HG03457 (cell line): Measurements from ENCODE around the gene PPP2R3B.
"Not testable (repeated sequence)": the region's sequence is repeated elsewhere in the genome, so short reads cannot be mapped to it uniquely, and the experiment has no call there.

Experiments used
- ATAC-seq: cut with Tn5 transposase; IDR thresholded peaks from one replicate; pipeline ENCODE4 v1.9.1; 2021; ENCODE audit warnings: moderate number of reproducible peaks; ENCODE audit not compliant: unreplicated experiment

PPP2R3B gene

DNA sequence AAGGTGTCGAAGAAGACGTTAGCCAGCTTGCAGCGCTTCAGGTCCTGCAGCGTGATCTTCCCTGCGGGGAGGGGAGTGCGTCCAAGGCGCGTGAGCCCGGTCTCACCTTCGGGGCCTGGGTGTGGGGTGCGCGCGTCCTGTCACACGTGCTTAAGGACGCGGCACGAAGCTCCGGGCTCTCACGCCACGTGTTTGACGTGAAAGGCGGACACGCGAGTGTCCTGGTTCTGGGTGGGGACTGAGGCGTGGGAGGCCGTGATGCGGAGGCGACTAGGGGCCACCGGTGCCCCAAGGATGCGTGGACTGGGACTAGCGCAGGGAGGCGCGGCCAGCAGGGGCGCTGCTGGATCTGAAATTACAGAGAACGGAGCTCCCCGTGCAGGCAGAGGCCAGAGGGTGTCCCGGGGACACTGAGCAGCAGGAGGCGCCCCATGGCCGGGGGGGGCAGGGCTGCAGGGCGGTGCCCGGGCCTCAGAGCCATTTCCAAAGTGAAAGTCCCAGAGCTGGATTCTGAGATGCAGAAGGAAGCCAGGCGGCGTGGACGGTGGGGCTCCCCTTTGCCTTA, 47.8 kb downstream of the PPP2R3B start:
- ATAC-seq, result no peak

- no peak for ATAC-seq
These were observed 48.3 kb downstream of the PPP2R3B start for GRCh38 chrX:338281-338835.

GRCh38 chrX:337331-337831, 49.3 kb downstream of the PPP2R3B start:
- ATAC-seq, result no peak

GRCh38 chrX:336227-336626, 50.5 kb downstream of the PPP2R3B start:
- ATAC-seq, result no peak

DNA sequence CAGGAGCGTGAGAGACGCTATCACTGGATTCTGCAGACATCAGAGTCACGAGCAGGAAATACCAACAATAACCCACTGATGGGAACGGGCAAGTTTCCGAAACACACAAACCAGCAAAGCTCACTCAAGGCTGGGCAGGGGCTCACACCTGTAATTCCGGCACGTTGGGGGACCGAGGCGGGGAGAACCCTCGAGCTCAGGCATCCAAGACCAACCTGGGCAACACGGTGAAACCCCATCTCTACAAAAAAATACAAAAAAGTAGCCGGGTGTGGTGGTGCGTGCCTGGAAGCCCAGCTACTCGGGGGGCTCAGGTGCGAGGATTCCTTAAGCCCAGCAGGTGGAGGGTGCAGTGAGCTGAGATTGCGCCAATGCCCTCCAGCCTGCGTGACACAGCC, 51.0 kb downstream of the PPP2R3B start:
- ATAC-seq, result no peak

DNA sequence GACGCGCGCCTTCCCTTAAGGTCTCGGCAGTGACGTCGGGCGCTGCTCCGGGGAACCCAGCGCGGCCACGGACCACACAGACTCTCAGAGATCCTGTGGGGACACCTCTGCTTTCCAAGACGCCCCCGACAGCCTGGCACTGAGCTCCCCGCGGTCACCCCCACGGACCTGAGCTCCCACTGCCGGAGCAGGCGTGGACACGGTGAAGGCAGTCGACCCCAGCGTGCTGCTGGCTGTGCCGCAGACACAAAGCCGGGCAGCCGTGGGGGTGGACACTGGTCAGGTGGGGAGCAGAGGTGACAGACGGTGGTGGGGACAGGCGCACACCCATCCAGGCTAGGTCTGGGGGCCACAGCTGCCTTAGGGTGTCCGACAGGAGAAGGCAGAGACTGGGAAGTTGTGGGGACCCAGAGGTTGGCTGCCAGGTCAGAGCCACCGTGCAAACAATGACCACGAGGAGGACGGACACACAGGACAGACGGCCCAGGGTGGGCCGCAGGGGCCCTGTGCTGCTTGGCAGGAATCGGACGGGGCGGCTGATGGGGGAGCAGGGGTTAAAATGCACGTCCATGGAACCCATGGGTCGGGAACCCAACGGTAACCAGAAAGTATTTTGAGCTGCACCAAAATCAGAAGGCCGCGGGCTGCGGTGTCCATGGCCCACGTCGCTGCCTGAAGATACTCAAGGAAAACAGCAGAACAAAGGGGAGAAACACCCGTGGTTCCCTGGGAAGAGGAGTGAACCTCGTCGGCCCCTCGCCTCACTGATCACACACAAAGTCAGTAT, 51.5 kb downstream of the PPP2R3B start:
- ATAC-seq, result no peak

GRCh38 chrX:334331-334891, 52.3 kb downstream of the PPP2R3B start:
- no peak for ATAC-seq

DNA sequence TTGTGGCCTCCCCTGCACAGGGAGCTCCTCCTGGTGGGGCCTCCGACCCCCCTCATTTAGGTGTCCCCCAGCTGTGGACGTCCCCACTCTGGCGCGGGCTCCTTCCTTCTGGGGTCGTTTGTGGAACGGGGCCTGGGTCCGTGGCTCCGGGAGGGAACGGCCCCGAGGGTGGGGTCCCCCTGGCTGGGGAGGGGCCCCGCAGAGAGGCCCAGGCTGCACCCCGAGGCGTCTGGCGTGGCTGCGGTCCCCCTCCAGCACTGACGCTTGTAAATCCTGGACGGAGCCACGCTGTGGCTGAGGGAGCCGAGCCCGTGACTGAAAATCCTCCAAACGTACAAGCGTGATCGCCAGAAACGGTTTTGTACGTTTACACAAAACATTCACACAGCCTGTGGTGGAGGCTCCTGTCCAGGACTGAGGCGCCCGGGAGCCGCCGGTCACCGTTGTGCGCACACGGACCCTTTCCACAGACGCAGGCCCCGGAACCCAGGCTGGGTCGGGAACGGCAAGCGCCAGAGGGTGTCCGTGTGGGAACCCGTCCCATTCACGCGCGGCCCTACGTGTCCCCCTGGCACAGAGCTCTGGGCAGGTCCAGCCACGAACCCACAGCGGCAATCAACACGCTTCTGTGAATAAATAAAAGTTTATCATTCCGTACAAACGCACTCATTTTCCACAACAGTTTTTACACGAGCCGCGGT, 52.9 kb downstream of the PPP2R3B start:
- ATAC-seq, result no peak

GRCh38 chrX:332916-333610, 53.6 kb downstream of the PPP2R3B start:
- ATAC-seq, result no peak

GRCh38 chrX:332496-332860, 54.2 kb downstream of the PPP2R3B start:
- ATAC-seq, result no peak

GRCh38 chrX:331825-332495, 54.7 kb downstream of the PPP2R3B start:
- no peak for ATAC-seq

DNA sequence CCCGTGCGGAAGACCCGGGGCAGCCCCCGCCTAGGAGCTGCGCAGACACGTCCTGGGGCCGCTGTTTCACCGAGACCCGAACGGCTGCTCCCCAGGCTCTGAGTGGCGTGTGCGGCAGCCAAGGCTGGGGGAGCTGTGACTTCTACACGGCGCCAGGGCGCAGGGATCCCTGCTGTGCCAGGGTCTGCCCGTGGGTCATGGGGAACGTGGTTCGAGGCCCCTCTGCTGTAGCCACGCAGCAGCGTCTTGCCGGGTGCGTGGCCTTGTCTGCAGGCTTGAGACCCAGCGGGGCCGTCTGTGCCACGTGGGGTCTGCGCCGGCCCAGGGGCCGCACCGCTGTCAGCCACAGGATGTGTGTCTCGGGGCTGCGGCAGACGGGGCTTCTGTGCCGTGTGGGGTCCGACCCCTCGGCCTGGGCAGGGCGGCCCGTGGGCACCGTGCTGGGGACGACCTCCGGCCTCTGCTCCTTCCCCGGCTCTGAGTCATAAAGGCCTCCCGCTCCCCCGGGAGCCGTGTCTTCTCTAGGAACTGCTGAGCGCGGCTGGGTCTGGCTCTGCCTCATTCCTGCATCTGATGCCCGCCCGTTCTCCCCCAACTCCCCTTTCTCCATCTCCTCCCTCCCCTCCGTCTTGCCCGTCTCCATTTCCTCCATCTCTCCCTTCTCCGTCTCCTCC, 55.4 kb downstream of the PPP2R3B start:
- no peak for ATAC-seq

DNA sequence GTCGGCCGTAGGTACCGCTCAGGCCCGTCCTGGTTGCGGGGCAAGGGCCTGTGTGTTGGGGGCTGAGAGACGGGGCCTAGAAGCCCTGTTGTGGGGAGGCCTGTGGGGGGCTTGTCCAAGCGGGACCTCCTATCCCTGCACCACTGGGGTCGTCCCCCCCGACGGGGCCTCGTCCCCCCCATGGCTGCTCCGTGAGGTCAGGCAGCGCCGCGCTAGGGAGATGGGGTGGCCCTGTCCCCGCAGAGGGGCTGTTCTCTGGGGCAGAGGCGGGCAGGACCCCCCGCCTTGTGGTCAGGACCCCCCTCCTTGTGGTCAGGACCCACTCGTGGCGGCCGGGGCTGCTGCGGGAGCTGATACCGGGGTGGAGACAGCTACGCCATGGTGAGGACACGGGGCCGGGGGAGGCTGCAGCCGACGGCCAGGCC, 56.0 kb downstream of the PPP2R3B start:
- ATAC-seq, result no peak

DNA sequence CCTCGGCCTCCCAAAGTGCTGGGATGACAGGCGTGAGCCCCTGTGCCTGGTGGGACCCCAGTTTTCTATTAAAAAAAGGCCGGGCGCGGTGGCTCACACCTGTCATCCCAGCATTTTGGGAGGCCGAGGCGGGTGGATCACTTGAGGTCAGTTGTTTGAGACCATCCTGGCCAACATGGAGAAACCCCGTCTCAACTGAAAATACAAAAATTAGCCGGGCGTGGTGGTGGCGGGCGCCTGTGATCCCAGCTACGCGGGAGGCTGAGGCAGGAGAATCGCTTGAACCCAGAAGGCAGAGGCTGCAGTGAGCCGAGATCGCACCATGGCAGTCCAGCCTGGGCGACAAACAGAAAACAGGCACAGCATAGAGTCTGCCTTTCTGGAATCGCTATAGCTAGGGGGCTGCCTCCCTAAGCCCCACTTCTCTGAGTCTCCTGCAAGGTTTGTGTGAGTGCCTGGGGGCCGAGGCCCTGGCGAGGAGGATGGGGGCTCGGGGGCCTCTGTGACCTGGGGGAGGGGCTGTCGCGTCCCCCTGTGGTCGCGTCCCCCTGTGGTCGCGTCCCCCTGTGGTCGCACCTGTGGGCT, 56.5 kb downstream of the PPP2R3B start:
- ATAC-seq, result not testable (repeated sequence)

- no peak for ATAC-seq
These were observed 57.3 kb downstream of the PPP2R3B start for GRCh38 chrX:329291-329910.

GRCh38 chrX:327660-328126, 59.0 kb downstream of the PPP2R3B start:
- ATAC-seq, result no peak

DNA sequence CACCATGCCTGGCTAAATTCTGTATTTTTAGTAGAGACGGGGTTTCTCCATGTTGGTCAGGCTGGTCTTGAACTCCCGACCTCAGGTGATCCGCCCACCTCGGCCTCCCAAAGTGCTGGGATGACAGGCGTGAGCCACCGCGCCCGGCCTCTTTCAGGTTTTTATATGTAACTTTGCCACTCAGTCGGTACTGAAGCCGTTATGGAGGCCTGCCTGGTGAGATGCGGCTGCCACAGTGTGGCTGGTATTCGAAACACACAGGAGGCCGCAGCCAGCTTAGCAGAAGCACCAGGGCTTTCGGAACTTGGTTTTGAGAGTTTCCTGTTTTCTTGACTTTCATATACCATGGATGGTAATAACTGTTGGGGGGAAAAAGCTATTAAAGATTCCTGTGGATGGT, 62.0 kb downstream of the PPP2R3B start:
- ATAC-seq, result not testable (repeated sequence)

DNA sequence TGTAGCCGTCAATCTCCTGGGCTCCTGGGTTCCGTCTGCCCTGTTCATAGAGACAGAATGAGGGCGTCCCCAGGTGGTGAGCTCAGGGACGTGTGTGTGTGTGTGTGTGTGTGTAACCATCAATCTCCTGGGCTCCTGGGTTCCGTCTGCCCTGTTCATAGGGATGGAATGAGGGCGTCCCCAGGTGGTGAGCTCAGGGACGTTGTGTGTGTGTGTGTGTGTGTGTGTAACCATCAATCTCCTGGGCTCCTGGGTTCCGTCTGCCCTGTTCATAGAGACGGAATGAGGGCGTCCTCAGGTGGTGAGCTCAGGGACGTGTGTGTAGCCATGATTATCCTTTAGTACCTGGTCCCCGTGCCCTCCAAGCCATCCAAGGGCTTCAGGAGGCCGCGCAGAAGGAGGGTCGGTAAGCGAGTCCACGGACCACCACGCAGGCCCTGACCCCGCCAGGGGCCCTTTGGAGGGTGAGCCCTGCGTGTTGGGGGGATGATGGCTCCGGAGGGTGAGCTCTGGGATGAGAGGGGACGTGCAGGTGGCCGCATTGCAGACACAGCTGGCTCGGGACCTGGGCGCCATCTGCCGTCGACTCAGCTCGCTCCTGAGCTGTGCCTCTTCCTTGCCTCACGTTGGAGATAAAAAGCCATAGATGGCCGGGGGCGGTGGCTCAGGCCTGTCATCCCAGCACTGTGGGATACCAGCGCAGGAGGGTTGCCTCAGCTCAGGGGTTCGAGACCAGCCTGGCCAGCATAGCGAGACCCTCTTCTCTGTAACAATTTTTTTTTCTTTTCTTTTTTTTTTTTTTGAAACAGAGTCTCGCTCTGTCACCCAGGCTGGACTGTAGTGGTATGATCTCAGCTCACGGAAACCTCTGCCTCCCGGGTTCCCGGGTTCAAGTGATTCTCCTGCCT, 62.7 kb downstream of the PPP2R3B start:
- no peak for ATAC-seq
